H1 (cell line): ENCODE data around the gene CDK5. TPM values are rescaled to one million over a fixed set of nuclear protein-coding genes. Genes with fewer than 3 reads are reported as not detected.

Experiments
- CTCF ChIA-PET: fragments of 300-600 bp; sonication (Branson Sonifier 250); formaldehyde crosslinking; loops from one replicate; lab custom pipeline; 2021; ENCODE audit not compliant: partially characterized antibody; lab: Charles Lee
- POLR2A ChIA-PET: fragments of 300-600 bp; sonication (Branson Sonifier 250); formaldehyde crosslinking; loops from one replicate; lab custom pipeline; 2021; ENCODE audit warnings: inconsistent platforms; ENCODE audit not compliant: partially characterized antibody; lab: Charles Lee
- DNase-seq, 2 experiments: peaks; one replicate each; pipeline versions ENCODE4 v3.0.0 to v3.0.0-alpha.2; 2010 to 2022; ENCODE audit warnings: low spot score in 2 of 2, low read depth in 1 of 2, mixed read lengths in 1 of 2
- FAIRE-seq: peaks from 2 replicates; lab custom pipeline; 2011; peaks lifted over from hg19 to GRCh38; lab: Jason Lieb, UNC
- H2AFZ ChIP-seq: 2 replicates; pipeline ENCODE4 v1.8.1; 2012; ENCODE audit warnings: low read length, inconsistent platforms
- H2AK5ac ChIP-seq: 2 replicates; pipeline ENCODE4 v1.6.1; 2013; ENCODE audit warnings: low read depth, low read length
- H2BK120ac ChIP-seq: replicated peaks from 2 replicates; pipeline ENCODE3; 2013; ENCODE audit warnings: low read depth, low read length, inconsistent platforms
- H2BK12ac ChIP-seq: 2 replicates; pipeline ENCODE4 v1.6.1; 2013; ENCODE audit warnings: low read depth, low read length
- H2BK15ac ChIP-seq: 2 replicates; pipeline ENCODE4 v1.6.1; 2013; ENCODE audit warnings: low read length
- H2BK20ac ChIP-seq: 2 replicates; pipeline ENCODE4 v1.6.1; 2013; ENCODE audit warnings: low read length
- H2BK5ac ChIP-seq: 2 replicates; pipeline ENCODE4 v1.6.1; 2013; ENCODE audit warnings: low read depth, low read length
- H3K14ac ChIP-seq: 2 replicates; pipeline ENCODE4 v1.6.1; 2013; ENCODE audit warnings: inconsistent platforms; ENCODE audit not compliant: insufficient read length
- H3K18ac ChIP-seq: 2 replicates; pipeline ENCODE4 v1.6.1; 2013; ENCODE audit warnings: low read length; ENCODE audit errors: extremely low read depth
- H3K23ac ChIP-seq: 2 replicates; pipeline ENCODE4 v1.6.1; 2013; ENCODE audit warnings: inconsistent platforms; ENCODE audit not compliant: insufficient read length
- H3K23me2 ChIP-seq: 2 replicates; pipeline ENCODE4 v1.6.1; 2013; ENCODE audit warnings: low read depth, low read length
- H3K27ac ChIP-seq: 2 replicates; pipeline ENCODE4 v1.6.1; 2011; ENCODE audit warnings: low read depth, low read length, inconsistent platforms
- H3K27me3 ChIP-seq, 4 experiments: replicated peaks in 1 of 4; 1 replicate in 1 of 4; 2 replicates in 3 of 4; pipeline versions ENCODE4 v1.6.1 to v1.8.1; 2011 to 2013; ENCODE audit warnings: low read length in 3 of 4, mild to moderate bottlenecking in 3 of 4, inconsistent platforms in 2 of 4, mixed read lengths in 2 of 4, moderate library complexity in 1 of 4; ENCODE audit not compliant: control insufficient read depth in 3 of 4, insufficient read depth in 3 of 4; ENCODE audit errors: extremely low read depth in 1 of 4
- H3K36me3 ChIP-seq, 4 experiments: 2 replicates each; pipeline versions ENCODE4 v1.6.1 to v1.8.1; 2011 to 2013; ENCODE audit warnings: mild to moderate bottlenecking in 4 of 4, low read length in 3 of 4, moderate library complexity in 2 of 4, control low read depth in 1 of 4, inconsistent platforms in 1 of 4; ENCODE audit not compliant: insufficient read depth in 4 of 4, control insufficient read depth in 2 of 4
- H3K4ac ChIP-seq: replicated peaks from 2 replicates; pipeline ENCODE3; 2013; ENCODE audit warnings: low read length, low read depth, mixed read lengths, inconsistent platforms; ENCODE audit not compliant: insufficient read length
- H3K4me1 ChIP-seq, 4 experiments: replicated peaks in 1 of 4; 1 replicate in 1 of 4; 2 replicates in 3 of 4; pipeline versions ENCODE4 v1.6.1 to v1.8.1; 2011 to 2013; ENCODE audit warnings: low read length in 3 of 4, inconsistent platforms in 2 of 4, mixed read lengths in 1 of 4; ENCODE audit not compliant: insufficient read depth in 4 of 4, control insufficient read depth in 3 of 4
- H3K4me2 ChIP-seq, 2 experiments: 2 replicates each; pipeline versions ENCODE4 v1.6.1 to v1.8.1; 2011 to 2013; ENCODE audit warnings: low read depth in 2 of 2, low read length in 2 of 2, control low read depth in 1 of 2, inconsistent platforms in 1 of 2, mild to moderate bottlenecking in 1 of 2; ENCODE audit not compliant: insufficient read depth in 1 of 2
- H3K4me3 ChIP-seq, 4 experiments: fragments of 200-600, 300-600 bp in 1 of 4; sonication (generic), shearing (Covaris generic), sonication (Bioruptor Twin) in 1 of 4; 2 replicates each; pipeline versions ENCODE4 v1.5.1 to v1.8.1; 2011 to 2016; ENCODE audit warnings: low read length in 4 of 4, low read depth in 3 of 4, control low read depth in 2 of 4, inconsistent platforms in 2 of 4, mild to moderate bottlenecking in 2 of 4, mixed read lengths in 1 of 4, moderate library complexity in 1 of 4; ENCODE audit not compliant: insufficient read depth in 2 of 4; ENCODE audit errors: extremely low read depth in 1 of 4
- H3K56ac ChIP-seq: replicated peaks from 2 replicates; pipeline ENCODE3; 2013; ENCODE audit warnings: low read depth, mild to moderate bottlenecking, mixed read lengths, low read length, inconsistent platforms; ENCODE audit not compliant: insufficient read length
- H3K79me1 ChIP-seq: 2 replicates; pipeline ENCODE4 v1.6.1; 2013; ENCODE audit warnings: low read depth, low read length, control low read depth
- H3K79me2 ChIP-seq, 2 experiments: 2 replicates each; pipeline versions ENCODE4 v1.6.1 to v1.8.1; 2012 to 2013; ENCODE audit warnings: low read length in 2 of 2, mild to moderate bottlenecking in 2 of 2, inconsistent platforms in 1 of 2; ENCODE audit not compliant: insufficient read depth in 2 of 2, control insufficient read depth in 1 of 2
- H3K9ac ChIP-seq, 4 experiments: replicated peaks in 1 of 4; 1 replicate in 1 of 4; 2 replicates in 3 of 4; pipeline versions ENCODE4 v1.6.1 to v1.8.1; 2011 to 2013; ENCODE audit warnings: low read depth in 3 of 4, low read length in 3 of 4, control low read depth in 2 of 4, mild to moderate bottlenecking in 2 of 4, moderate library complexity in 2 of 4, inconsistent platforms in 1 of 4; ENCODE audit errors: extremely low read depth in 1 of 4
- H3K9me3 ChIP-seq, 2 experiments: 2 replicates each; pipeline versions ENCODE4 v1.6.1 to v1.8.1; 2012 to 2013; ENCODE audit warnings: mild to moderate bottlenecking in 2 of 2, moderate library complexity in 2 of 2, control low read depth in 1 of 2, inconsistent platforms in 1 of 2, low read depth in 1 of 2, low read length in 1 of 2, mixed read lengths in 1 of 2; ENCODE audit not compliant: insufficient read depth in 2 of 2
- H4K20me1 ChIP-seq, 2 experiments: replicated peaks in 1 of 2; 2 replicates each; pipeline versions ENCODE3 to v1.8.1; 2011 to 2013; ENCODE audit warnings: inconsistent platforms in 2 of 2, low read length in 2 of 2, mild to moderate bottlenecking in 1 of 2; ENCODE audit not compliant: insufficient read depth in 2 of 2, control insufficient read depth in 1 of 2
- H4K5ac ChIP-seq: 2 replicates; pipeline ENCODE4 v1.6.1; 2013; ENCODE audit warnings: low read length, low read depth, mixed read lengths, inconsistent platforms; ENCODE audit not compliant: insufficient read length
- H4K8ac ChIP-seq: 2 replicates; pipeline ENCODE4 v1.8.0; 2013; ENCODE audit warnings: mild to moderate bottlenecking, moderate library complexity, low read length, inconsistent platforms; ENCODE audit not compliant: insufficient read depth; ENCODE audit errors: extremely low read depth
- H4K91ac ChIP-seq: replicated peaks from 2 replicates; pipeline ENCODE3; 2013; ENCODE audit warnings: low read length, mixed read lengths, inconsistent platforms; ENCODE audit not compliant: insufficient read length
- CBX5 ChIP-seq: fragments of 300-800, 300-1000 bp; sonication (generic); IDR thresholded peaks from 2 replicates; pipeline ENCODE4 v1.7.1; 2016; ENCODE audit warnings: antibody characterized with exemption, low read length, low read depth
- CBX8 ChIP-seq: fragments of 300-800, 300-1000 bp; sonication (generic); IDR thresholded peaks from 2 replicates; pipeline ENCODE4 v1.7.1; 2016; ENCODE audit warnings: low read depth, low read length, borderline replicate concordance
- CHD2 ChIP-seq: IDR thresholded peaks from 2 replicates; pipeline ENCODE4 v1.6.1; 2012; ENCODE audit warnings: low read length, improper control_type of control experiment
- GTF2F1 ChIP-seq: IDR thresholded peaks from 2 replicates; pipeline ENCODE4 v1.6.1; 2012; ENCODE audit warnings: low read depth, low read length, improper control_type of control experiment, borderline replicate concordance
- JUND ChIP-seq: IDR thresholded peaks from 2 replicates; pipeline ENCODE4 v1.6.1; 2011; ENCODE audit warnings: mild to moderate bottlenecking, improper control_type of control experiment, low read length
- RBBP5 ChIP-seq: IDR thresholded peaks from 2 replicates; pipeline ENCODE4 v1.7.1; 2012; ENCODE audit warnings: low read depth, mild to moderate bottlenecking, inconsistent platforms, low read length, moderate library complexity, borderline replicate concordance
- RXRA ChIP-seq: IDR thresholded peaks from 2 replicates; pipeline ENCODE4 v1.6.1; 2011; ENCODE audit warnings: low read depth, mild to moderate bottlenecking, low read length, moderate library complexity; ENCODE audit not compliant: insufficient read depth
- SIRT6 ChIP-seq: IDR thresholded peaks from one replicate; pipeline ENCODE4 v1.7.1; 2012; ENCODE audit warnings: low read length, inconsistent platforms
- TBP ChIP-seq: IDR thresholded peaks from 2 replicates; pipeline ENCODE4 v1.6.1; 2011; ENCODE audit warnings: low read depth, low read length, improper control_type of control experiment
- USF2 ChIP-seq: IDR thresholded peaks from 2 replicates; pipeline ENCODE4 v1.6.1; 2011; ENCODE audit warnings: low read length, improper control_type of control experiment
- WGBS, 2 experiments: shearing (Covaris generic) in 1 of 2; methylation state at CpG; one replicate each; pipeline versions ENCODE4 v1.1.6 to v1.1.7; 2013 to 2015; ENCODE audit warnings: low lambda C conversion rate in 2 of 2, mixed read lengths in 2 of 2, inconsistent platforms in 1 of 2, low coverage in 1 of 2, missing lambda C conversion rate in 1 of 2; ENCODE audit not compliant: insufficient replicate concordance in 2 of 2, insufficient coverage in 1 of 2, insufficient read length in 1 of 2; ENCODE audit errors: extremely low coverage in 1 of 2, missing lambda C conversion rate in 1 of 2; 5-methylcytosine and 5-hydroxymethylcytosine counted together
- polyA plus RNA-seq, 7 experiments: library from polyadenylated mRNA; depleted of rRNA in 3 of 7; stranded (reverse) in 5 of 7; unstranded in 2 of 7; fragments of >200 nt in 5 of 7; fragments of 200-250 nt in 2 of 7; gene quantifications; 1 replicate in 5 of 7; 2 replicates in 1 of 7; 4 replicates in 1 of 7; pipeline versions ENCODE4 v1.2.1 to v1.2.3, GENCODE V29; 2011 to 2013; ENCODE audit warnings: missing spikeins in 2 of 7, mixed read lengths in 2 of 7
- total RNA-seq: library from RNA; stranded (reverse); fragmentation: NEBNext Ultra II Directional; extraction: Animal tissue kit (Norgen Biotek cat#: 25700); gene quantifications from 2 replicates; pipeline ENCODE4 v1.2.1, GENCODE V29; 2021
- TF ChIP-seq, protein P1 (sequence below): IDR thresholded peaks from 2 replicates; pipeline ENCODE4 v1.6.1; 2012; ENCODE audit warnings: low read length, inconsistent platforms

The CDK5 gene
- total and polyA plus RNA-seq, 2 of the 8 experiments (the other 6 are each of a cell fraction or from before 2014, with no cell fraction given): 22.8 to 37.2 TPM

GRCh38 chr7:151031011-151031410 lies 26.7 kb downstream of the CDK5 start:
- ChIA-PET POLR2A (no interaction called here), CTCF (interaction anchor here (1.0 to 3.8 kb wide), 8 partner anchors 14 to 81 kb away, joined by 3 to 35 read pairs (median 6); no protein-coding TSS in a partner anchor)
- no peak overlapping the region for H2AFZ ChIP-seq
- H3K4ac ChIP-seq: no peak overlapping the region
- H3K56ac ChIP-seq: no peak overlapping the region
- WGBS, 2 experiments: 96% methylated on average over 4 of the region's 4 CpGs; no CpG with 5 or more reads in 1 of the 2 experiments
- H3K9me3 ChIP-seq: no peaks in the 10 kb centered on the region
- H3K79me2 ChIP-seq: no peaks in the 10 kb centered on the region
- H2BK12ac ChIP-seq: no peak overlapping the region
- H3K4me1 ChIP-seq: peaks cover 0 to 4% (median 2%) of the 10 kb centered on the region in 4 experiments; a peak in 2 of 7 replicates
- peaks cover 3% of the 10 kb centered on the region; the same call in 1 of the 2 replicates for H3K23me2 ChIP-seq
- no peak overlapping the region for H4K91ac ChIP-seq
- H3K14ac ChIP-seq: no peak overlapping the region
- no peak overlapping the region for H3K9ac ChIP-seq
- peaks cover 0 to 3% of the 10 kb centered on the region in 2 experiments for H4K20me1 ChIP-seq
- H2BK5ac ChIP-seq: no peak overlapping the region
- no peak overlapping the region for H4K5ac ChIP-seq
- no peak overlapping the region for H3K27ac ChIP-seq
- no peak overlapping the region for H2BK120ac ChIP-seq
- H3K4me2 ChIP-seq: no peak overlapping the region
- H3K23ac ChIP-seq: no peak overlapping the region
- no peak overlapping the region for H2BK20ac ChIP-seq
- H3K36me3 ChIP-seq: peaks cover 0 to 2% (median 0%) of the 10 kb centered on the region in 4 experiments; a peak in 1 of 8 replicates
- H2AK5ac ChIP-seq: no peak overlapping the region
- H3K79me1 ChIP-seq: no peaks in the 10 kb centered on the region; the same call in 1 of the 2 replicates
- H2BK15ac ChIP-seq: no peak overlapping the region
- no peak overlapping the region for H3K4me3 ChIP-seq
- no peak for DNase-seq
- H3K18ac ChIP-seq: no peak overlapping the region
- no peak for FAIRE-seq
- H4K8ac ChIP-seq: no peak overlapping the region
- peaks cover 0 to 4% (median 0%) of the 10 kb centered on the region in 4 experiments; a peak in 2 of 7 replicates for H3K27me3 ChIP-seq
- TF ChIP-seq SIRT6: no peak
- TF ChIP-seq JUND: no peak
- no peak for TF ChIP-seq CBX5
- TF ChIP-seq, protein P1, sequence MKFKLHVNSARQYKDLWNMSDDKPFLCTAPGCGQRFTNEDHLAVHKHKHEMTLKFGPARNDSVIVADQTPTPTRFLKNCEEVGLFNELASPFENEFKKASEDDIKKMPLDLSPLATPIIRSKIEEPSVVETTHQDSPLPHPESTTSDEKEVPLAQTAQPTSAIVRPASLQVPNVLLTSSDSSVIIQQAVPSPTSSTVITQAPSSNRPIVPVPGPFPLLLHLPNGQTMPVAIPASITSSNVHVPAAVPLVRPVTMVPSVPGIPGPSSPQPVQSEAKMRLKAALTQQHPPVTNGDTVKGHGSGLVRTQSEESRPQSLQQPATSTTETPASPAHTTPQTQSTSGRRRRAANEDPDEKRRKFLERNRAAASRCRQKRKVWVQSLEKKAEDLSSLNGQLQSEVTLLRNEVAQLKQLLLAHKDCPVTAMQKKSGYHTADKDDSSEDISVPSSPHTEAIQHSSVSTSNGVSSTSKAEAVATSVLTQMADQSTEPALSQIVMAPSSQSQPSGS: no peak
- TF ChIP-seq GTF2F1: no peak
- no peak for TF ChIP-seq RBBP5
- TF ChIP-seq RXRA: no peak
- TF ChIP-seq CBX8: no peak
- no peak for TF ChIP-seq CHD2
- TF ChIP-seq TBP: no peak
- no peak for TF ChIP-seq USF2
